T-helper 1 cell treated with Interleukin-12 subunit alpha and Interleukin-12 subunit beta and Interleukin-4 antibody, amounts not matched to agents 30 ng/mL and 1 ng/mL, for 36 hours (primary cell): ENCODE measurements around the gene CHID1. TPM values are rescaled to one million over a fixed set of nuclear protein-coding genes. Genes with fewer than 3 reads are reported as not detected.

Source experiments
- intact Hi-C: fragments of 100-400 bp; cut with micrococcal nuclease; formaldehyde crosslinking; loops from one replicate; pipeline ENCODE4 v1.15.1; 2024
- total RNA-seq: library from RNA; stranded (reverse); gene quantifications from 2 replicates; pipeline ENCODE4 v1.2.3, GENCODE V29; 2022

CHID1 gene
- total RNA-seq, 1 donor from 2014 or later = 53.4 TPM

DNA sequence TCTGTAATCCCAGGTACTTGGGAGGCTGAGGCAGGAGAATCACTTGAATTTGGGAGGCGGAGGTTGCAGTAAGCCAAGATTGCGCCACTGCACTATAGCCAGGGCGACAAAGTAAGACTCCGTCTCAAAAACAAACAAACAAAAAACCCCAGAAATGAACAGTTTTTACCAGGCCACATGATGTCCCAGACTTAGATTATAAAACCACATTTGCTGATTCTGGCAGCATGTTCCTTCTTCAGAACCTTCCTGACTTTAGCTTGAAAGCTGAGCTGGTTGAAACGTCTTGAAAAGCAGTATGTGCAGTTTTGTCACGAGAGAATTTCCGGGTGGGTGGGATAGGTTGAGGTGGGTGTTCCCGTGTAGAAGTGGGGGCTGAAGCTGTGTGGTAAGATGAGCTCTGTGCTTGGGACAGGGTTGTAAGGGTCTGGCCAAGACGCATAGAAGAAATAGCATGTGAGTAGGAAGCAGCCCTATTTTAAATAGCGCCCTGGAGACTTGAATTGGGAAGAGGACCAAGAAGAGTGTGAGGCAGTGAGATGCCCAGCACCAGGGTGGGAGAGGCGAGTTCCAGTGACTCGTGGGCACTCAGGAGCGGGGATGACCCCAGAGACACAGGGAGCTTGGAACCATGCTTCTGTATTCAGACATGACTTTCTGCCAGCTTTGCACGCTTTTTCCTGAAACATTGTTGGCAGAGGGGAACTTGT lies 22.7 kb upstream of the CHID1 start:
- intact Hi-C loops = no loop called here

DNA sequence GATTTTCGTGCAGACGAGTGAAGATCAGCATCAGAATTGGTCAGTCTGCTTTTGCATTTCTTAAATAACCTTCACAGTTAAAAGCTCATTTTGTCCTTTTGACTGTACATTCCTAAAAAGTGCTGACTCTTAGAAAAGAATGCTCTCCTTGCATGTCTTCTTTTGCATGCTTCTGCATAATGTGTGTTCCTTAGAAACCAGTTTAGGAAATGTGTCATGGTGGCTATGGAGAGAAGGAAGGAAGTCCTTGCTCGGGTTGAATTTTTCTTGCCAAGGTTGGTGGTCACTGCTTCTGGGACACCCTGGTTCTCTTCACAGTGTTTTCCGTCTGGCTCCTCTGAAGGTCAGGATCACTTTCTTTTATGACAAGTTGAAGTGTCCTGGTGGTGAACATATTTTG lies 21.8 kb upstream of the CHID1 start:
- intact Hi-C loops = no loop called here

DNA sequence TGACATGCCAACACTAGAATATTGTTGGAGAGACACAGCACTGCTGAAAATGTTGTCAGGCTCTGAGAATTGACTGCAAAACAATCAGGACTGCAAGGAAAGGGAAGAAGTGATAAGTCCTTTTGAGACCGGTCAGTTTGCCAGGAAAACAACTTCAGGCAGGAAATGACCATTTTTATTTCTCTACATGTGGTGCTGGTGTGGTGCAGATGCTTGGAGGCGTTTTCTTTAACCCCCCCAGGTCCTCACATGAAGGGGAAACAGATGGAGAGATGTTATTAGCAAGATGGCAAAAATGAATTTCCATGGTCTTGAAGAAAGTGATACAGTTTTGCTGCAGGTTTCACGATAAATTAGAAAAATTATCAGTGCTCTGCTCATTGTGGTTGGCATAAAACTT lies 20.8 kb upstream of the CHID1 start:
- intact Hi-C loops = no loop called here

DNA sequence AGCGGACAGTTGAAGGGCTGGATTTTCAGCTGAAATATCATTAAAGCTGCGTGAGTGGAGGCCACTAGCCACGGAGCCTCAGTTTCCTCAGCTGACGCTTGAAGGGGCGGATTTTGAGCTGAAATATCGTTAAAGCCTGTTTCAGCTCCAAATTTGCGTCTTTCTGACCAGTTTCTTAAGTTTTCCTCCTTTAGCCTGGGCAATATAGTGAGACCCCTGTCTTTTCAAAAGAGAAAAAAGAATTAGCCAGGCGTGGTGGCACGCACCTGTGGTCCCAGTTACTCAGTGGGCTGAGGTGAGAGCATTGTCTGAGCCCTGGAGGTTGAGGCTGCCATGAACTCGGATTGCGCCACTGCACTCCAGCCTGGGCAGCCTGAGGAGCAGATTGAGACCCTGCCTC lies 18.8 kb upstream of the CHID1 start:
- intact Hi-C loops = loop anchor here (5.0 kb wide), 2 partner anchors 48 to 643 kb away; partner anchors contain the start of gene DUSP8

DNA sequence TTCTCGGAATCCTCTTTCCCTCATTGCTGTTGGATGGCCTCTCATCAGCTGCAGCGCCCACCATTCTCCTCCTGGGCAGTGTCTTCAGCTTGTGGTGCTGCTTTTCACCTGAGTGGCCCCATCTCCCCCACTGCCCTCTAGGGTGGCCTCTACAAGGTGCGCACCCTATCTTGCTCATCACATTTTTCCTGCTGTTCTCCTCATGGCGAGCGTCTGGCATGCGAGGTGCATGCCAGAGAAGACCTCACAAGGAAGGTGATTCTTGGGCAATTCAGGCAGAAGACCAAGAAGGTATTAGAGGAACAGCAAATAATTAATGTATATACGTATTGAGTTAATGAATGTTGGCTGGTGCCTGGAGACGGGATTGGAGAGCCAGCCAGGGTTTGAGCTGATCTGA lies 18.2 kb upstream of the CHID1 start:
- intact Hi-C loops = loop anchor here (5.0 kb wide), 2 partner anchors 49 to 644 kb away; partner anchors contain the start of gene DUSP8

DNA sequence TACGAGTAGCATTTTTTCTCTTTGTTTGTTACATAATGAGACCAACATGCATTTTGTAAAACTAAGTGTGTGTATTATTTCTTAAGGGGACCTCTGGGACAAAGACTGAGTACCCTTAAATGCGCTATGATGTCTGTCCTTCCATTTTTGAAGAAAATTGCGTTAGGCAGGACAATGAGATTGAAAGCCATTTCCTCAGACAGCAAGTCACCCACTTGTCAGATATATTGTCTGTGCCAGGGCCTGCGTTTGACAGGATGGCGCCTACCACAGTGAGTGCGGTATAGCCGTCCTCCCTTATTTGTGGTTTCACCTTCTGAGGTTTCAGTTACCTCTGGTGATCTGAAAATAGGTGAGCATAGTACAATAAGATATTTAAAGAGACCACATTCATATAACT lies 17.3 kb upstream of the CHID1 start:
- intact Hi-C loops = loop anchor here (5.0 kb wide), 2 partner anchors 49 to 644 kb away; partner anchors contain the start of gene DUSP8

DNA sequence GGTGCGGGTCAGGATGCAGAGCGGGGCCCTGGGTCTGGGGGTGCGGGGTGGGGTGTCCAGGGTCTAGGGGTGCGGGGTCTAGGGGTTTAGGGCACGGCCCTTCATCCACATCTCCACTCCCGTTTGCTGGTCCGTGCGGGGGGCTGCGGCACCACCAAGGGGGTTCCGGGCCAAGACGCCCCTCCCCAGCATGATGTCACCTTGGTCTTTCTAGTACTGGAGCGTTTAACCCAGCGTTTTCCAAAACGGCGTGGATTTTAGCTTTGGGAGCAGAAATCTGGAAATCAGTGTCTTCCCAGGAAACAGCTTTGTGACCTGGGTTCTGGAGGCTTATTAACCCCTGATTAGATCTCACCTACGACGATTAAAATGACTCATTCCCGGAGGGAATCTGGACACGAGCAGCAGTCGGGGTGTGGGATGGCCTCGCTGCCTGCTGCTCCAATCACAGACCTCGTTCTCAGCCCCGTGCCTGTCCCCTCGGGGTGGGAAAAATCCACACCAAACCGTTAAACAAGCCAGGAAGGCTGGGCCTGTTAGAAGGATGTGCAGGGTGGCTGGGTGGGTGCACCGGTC lies 15.8 kb upstream of the CHID1 start:
- intact Hi-C loops = loop anchor here (5.0 kb wide), 2 partner anchors 51 to 646 kb away; partner anchors contain the start of gene DUSP8

DNA sequence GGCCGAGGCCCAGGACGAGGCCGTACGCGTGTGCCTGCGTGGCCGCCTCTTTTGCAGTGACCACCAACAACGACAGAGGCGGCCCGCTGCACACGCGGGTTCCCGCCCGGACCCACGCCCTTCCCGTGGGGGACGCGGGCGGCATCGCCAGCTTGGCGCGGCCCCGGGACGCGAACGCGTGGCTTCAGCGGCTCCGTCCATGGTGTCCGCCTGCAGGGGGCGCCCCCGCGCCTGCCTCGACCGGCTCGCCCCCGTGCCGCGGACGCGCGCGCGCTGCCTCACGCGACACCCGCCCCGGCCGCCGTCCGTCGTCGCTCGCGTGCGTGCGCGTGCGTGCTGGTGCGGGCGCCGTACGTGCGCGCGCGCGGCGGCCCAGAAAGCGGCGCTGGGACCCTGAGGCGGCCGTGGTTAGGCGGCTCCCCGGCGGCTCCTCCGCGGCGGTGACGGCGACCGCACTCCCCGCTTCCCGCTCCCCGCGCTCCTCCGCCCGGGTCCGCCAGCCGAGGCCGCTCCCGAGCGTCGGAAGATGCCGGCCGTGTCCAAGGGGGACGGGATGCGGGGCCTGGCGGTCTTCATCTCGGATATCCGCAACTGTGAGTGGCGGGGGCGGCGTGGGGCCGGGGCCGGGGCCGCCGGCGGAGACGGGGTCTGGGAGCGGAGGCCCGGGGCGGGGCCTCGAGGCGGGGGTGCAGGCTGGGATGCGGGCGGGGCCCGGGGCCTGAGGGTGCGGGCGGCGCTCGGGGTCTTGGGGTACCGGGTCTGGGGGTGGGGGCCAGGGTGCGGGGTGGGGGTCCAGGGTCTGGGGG lies 15.1 kb upstream of the CHID1 start, which contains the start of gene AP2A2:
Gene AP2A2, plus strand, starts transcription at position 375 of the 806 bp plus-strand sequence. Its CDS starts 152 bp downstream, at position 527.
- intact Hi-C loops = loop anchor here (1.0 to 5.0 kb wide), 5 partner anchors 14 to 647 kb away; partner anchors contain the start of genes DUSP8, POLR2L and TSPAN4

DNA sequence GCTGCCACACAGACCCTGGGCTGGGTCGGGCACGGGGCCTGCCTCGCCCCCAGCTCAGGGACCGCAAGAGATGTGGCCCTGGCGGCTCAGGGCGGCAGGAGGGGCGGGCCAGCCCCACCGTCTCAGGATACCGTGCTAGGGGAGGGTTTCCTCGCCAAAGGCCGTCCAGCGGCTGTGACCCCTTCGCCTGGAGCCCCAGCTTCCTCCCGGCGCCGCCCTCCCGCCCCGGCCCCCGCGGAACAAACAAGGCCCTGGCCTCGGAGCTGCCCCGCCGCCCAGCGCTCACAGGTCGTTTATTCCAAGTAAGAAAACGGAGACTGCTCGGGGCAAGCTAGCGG lies 14.5 kb upstream of the CHID1 start:
- intact Hi-C loops = loop anchor here (1.0 to 5.0 kb wide), 5 partner anchors 14 to 647 kb away; partner anchors contain the start of genes DUSP8, POLR2L and TSPAN4

DNA sequence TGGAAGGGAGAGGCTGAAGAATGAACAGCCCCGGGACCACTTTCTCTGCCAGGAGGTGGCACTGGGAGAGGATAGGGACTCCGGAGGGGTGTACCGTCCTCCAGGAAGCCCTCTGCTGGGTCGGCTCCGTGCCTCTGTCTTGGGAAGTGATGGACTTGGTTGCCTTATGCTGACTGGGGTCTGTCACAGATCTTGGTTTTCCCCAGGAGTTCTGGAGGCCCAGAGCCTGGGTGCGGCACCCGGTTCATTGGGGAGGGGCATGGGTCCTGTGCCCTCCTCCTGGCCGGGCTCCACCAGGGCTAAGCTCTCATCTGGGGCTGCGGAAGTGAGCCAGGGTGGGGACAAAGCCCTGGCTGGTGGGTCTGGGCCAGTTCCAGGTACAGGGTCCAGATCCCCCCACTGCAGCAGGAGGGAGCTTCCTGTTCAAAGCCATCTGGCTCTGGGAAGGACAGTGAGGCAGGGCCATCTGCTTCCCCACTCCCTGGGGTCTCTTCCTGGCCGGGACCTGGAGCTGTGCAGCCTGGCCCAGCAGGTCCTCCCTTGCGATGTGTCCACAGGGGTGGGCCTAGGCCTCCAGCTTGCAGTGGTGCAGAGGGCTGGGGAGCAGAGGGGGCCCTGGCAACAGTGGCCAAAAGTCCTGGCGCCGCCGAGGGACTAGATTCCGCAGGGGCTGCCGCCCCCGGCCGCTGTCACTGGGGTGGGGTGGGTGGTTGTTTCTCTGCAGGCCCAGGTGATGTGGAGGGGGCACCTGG lies 14.0 kb upstream of the CHID1 start:
- intact Hi-C loops = loop anchor here (1.0 to 5.0 kb wide), 5 partner anchors 13 to 648 kb away; partner anchors contain the start of genes DUSP8, POLR2L and TSPAN4

DNA sequence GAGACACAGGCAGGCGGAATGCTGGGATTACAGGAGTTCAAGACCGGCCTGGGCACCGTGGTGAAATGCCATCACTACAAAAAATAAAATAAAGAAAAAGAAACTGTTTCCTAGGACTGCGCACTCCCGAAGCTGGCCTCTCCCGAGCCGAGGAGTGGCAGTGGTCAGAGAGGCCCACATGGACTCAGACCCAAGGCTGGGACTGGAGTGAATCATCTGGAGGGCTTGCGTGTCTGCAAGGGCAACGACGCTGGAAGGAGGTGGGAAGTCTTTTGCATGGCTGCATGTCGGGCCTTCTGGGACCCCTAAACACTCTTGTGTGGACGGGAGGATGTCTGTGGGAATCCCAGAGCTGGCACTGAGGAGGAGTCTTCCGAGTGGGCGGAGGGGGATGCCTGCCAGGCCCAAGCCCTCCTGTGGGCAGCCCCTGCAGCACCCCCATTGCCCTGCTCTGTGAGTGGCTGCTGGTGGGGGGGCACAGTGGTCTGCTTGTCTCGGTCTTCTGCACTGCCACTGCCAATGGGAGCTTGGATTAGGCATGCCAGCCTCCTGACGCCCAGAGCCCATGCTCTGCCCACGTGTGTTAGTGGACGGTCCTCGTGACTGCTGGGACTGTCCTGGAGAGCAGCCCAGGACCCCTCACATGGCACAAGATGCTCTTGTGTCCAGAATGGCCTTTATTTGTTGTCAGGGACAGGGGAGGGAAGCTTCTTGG lies 13.2 kb upstream of the CHID1 start:
- intact Hi-C loops = loop anchor here (2.0 kb wide), 1 partner anchor 81 kb away; the partner anchor contains the start of genes POLR2L and TSPAN4

DNA sequence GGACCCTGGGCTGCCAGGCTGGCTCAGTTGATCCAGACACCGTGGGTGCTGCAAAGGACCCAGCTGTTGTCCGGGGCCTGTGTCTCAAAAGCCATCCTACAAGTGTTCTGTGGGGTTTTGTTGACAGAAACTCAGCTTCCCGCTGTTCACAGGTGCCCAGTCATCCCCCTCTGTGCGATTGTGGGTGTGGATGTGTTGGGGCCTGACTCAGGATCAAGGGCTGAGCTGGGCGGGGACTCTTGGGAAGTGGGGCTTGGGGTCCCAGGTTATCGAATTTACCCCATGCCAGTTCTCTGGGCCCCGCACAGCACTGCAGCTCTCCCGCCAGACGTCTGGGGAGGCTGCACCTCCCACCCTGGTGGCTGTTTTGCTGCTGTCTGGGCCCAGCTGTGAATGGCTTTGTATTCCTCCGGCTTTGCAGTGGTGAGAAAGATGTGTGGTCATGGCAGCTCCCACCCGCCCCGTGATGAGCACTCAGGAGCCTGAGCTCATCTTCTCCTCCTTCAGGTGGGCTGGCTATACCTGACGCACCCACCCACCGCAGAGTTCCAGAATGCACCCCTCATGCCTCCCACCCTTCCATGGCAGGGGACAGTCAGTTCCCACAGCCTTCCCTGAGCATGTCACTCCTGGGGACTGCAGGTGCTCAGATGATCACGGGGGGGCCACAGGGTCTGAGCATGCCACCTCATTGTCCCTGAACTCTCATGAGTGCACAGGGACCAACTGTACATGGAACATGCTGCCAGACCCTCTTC lies 11.5 kb upstream of the CHID1 start:
- intact Hi-C loops = no loop called here

DNA sequence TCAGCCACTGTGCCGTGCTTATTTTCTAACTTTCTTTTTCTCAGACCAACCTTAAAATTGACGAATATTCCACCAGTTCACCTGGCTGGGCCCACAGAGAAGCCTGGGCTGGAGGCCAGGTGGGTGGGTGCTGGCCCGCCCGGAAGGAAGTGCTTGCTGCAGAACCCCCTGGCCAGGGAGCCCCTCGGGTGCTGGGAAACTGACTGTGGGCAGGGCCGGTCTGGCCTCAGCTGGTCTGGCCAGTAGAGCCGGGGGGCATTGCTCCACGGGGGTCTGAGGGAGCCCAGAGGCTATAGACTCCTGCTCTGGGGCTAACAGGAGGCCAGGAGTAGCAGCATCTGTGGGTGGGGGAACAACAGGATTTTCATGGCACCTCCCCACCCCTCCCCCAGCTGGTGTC lies 6.8 kb upstream of the CHID1 start:
- intact Hi-C loops = no loop called here

DNA sequence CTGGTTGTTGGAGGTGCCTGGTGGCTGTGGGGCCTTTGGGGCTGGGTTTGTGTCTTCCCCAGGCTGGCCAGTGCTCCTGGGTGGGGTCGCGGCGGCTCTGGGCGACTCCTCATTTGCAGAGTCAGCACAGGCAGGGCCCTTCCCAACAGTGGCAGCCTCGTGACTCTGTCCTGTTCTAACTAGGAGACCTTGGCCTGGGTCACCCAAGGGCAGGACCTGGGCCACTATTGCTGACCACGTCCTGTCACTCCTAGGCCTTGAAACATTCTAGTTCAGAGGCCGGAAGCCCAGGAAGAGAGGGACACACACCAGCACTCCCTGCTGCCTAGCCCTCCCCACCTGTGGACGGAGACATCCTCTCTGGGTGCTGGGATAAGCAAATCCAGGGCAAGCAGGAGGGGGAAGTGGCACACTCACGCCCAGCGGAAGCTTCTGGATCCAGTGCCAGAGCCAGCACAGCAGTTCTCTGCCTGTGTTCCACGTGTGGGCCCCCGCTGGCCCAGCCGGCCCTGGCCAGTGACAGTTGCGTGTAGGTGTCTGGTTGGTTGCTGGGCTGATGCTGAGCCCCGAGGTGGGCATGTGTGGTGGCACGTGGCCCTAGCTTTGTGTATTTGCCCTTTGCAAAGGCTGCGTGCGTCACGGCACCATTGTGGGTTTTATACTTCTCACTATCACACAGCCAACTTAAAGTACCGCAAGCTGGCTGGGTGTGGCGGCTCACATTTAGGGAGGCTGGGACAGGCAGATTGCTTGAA lies 4.3 kb upstream of the CHID1 start:
- intact Hi-C loops = loop anchor here (5.0 kb wide), 2 partner anchors 218 to 347 kb away; partner anchors contain the start of genes DEAF1 and TMEM80

DNA sequence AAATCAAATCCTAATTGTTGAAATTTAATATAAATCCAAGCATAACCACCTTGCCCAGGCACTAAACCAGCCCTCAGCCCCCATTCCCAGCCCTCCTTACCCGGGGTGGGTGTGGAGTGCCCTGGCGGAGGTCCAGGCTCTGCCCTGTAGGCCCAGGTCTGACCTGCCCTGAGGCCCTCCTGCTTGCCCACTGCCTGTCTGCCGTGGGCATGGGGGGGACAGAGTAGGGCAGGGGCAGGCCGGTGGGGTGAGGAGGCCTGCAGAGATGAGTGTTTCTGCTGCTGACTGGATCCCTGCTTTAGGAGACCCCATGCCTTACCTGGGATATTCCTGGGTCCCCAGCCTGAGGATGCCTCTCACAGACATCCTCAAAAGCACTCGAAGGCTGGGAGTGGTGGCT lies 3.6 kb upstream of the CHID1 start:
- intact Hi-C loops = loop anchor here (5.0 kb wide), 2 partner anchors 217 to 348 kb away; partner anchors contain the start of genes DEAF1 and TMEM80

DNA sequence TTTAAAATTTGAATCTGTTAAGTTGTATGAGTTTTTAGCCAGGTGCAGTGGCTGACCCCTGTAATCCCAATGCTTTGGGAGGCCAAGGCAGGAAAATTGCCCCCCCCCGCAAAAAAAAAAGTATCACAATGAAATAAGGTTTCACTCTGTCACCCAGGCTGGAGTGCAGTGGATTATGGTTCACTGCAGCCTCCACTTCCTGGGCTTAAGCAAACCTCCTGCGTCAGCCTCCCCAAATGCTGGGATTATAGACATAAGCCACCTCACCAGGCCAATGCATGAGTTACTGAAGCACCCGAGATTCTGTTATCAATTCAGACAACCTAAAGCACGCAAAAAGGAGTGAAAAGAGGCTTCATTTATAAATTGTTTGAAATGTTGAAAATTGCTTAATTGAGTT lies 2.4 kb upstream of the CHID1 start:
- intact Hi-C loops = loop anchor here (5.0 kb wide), 2 partner anchors 216 to 349 kb away; partner anchors contain the start of genes DEAF1 and TMEM80

DNA sequence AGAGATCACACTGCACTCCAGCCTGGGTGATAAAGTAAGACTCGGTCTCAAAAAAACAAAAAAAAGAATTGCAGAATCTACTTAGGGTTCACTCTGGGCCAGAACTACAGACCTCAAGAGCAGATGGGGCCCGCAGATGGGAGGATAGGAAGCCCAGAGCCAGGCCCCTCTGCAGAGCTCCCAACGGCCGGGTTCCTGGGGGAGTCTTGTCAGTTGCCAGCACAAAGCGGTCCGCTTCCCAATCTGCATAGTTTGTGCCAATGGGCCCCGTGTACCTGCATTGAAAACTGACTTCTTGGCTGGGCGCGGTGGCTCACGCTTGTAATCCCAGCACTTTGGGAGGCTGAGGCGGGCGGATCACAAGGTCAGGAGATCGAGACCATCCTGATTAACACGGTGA lies 1.7 kb upstream of the CHID1 start:
- intact Hi-C loops = loop anchor here (5.0 kb wide), 2 partner anchors 215 to 350 kb away; partner anchors contain the start of genes DEAF1 and TMEM80

DNA sequence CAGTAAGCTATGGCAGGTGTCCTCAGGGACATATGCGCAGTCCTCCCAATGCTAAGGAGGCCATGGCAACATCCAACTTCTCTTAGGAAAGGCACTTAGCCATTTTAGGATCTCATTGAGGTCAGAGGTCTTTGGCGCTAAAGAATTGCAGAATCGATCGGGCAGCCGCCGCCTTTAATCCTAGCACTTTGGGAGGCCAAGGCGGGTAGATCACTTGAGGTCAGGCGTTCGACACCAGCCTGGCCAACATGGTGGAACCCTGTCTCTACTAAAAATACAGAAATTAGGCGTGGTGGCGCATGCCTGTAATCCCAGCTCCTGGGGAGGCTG lies 1.2 kb upstream of the CHID1 start:
- intact Hi-C loops = loop anchor here (1.0 to 5.0 kb wide), 4 partner anchors 13 to 350 kb away; partner anchors contain the start of genes AP2A2, DEAF1, POLR2L and TMEM80
